IMR-90 (cell line): ENCODE data around the gene EIF4G3.

Source experiments
- BHLHE40 ChIP-seq: fragments of 150-350 bp; IDR thresholded peaks from 2 replicates; pipeline ENCODE4 v1.6.1; 2016; ENCODE audit warnings: mild to moderate bottlenecking, low read depth, low read length
- CEBPB ChIP-seq: IDR thresholded peaks from 2 replicates; pipeline ENCODE4 v1.6.1; 2012; ENCODE audit warnings: low read depth, low read length, improper control_type of control experiment
- CHD1 ChIP-seq: IDR thresholded peaks from 2 replicates; pipeline ENCODE4 v1.6.1; 2012; ENCODE audit warnings: low read depth, low read length, improper control_type of control experiment
- MAFK ChIP-seq: IDR thresholded peaks from 2 replicates; pipeline ENCODE4 v1.6.1; 2012; ENCODE audit warnings: low read depth, low read length, improper control_type of control experiment
- MAZ ChIP-seq: IDR thresholded peaks from 2 replicates; pipeline ENCODE4 v1.6.1; 2012; ENCODE audit warnings: low read depth, mild to moderate bottlenecking, low read length, improper control_type of control experiment, moderate library complexity, borderline replicate concordance
- MXI1 ChIP-seq: IDR thresholded peaks from 2 replicates; pipeline ENCODE4 v1.6.1; 2012; ENCODE audit warnings: low read depth, mild to moderate bottlenecking, low read length, moderate library complexity, borderline replicate concordance
- POLR2A ChIP-seq: IDR thresholded peaks from 2 replicates; pipeline ENCODE4 v1.6.1; 2012; ENCODE audit warnings: mild to moderate bottlenecking, low read depth, low read length
- RAD21 ChIP-seq: IDR thresholded peaks from 2 replicates; pipeline ENCODE4 v1.6.1; 2012; ENCODE audit warnings: low read length, improper control_type of control experiment
- RCOR1 ChIP-seq: IDR thresholded peaks from 2 replicates; pipeline ENCODE4 v1.6.1; 2012; ENCODE audit warnings: mild to moderate bottlenecking, low read length, improper control_type of control experiment; ENCODE audit not compliant: insufficient replicate concordance
- RFX5 ChIP-seq: IDR thresholded peaks from 2 replicates; pipeline ENCODE4 v1.8.0; 2012; ENCODE audit warnings: low read depth, mild to moderate bottlenecking, low read length, moderate library complexity
- SMC3 ChIP-seq: fragments of 150-350 bp; IDR thresholded peaks from 2 replicates; pipeline ENCODE4 v1.6.1; 2016; ENCODE audit warnings: low read depth, mild to moderate bottlenecking, antibody characterized with exemption, low read length, moderate library complexity
- TF ChIP-seq, protein P1 (sequence below): conservative IDR thresholded peaks from 2 replicates; pipeline ENCODE4 v1.5.1; 2012; ENCODE audit warnings: mild to moderate bottlenecking, low read depth, low read length, improper control_type of control experiment

DNA sequence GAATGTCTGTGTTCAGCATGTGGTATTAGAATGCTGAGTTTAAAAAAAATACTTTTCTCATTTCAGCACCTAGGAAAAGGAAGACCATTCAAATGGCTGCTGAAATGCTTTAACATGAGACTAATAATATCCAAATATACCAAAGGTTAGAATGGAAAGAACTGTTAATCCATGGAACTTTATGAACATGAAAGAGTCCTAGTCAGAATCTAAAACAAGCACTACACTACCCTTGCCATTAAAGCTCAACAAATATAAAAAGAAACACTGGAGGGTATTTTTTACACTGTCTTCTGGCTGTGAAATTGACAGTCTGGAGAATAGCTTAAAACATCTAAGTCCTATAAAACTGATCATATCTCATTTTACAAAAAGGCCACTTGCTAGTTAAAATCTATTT, 276.6 kb downstream of the EIF4G3 start:
- TF ChIP-seq, protein P1, sequence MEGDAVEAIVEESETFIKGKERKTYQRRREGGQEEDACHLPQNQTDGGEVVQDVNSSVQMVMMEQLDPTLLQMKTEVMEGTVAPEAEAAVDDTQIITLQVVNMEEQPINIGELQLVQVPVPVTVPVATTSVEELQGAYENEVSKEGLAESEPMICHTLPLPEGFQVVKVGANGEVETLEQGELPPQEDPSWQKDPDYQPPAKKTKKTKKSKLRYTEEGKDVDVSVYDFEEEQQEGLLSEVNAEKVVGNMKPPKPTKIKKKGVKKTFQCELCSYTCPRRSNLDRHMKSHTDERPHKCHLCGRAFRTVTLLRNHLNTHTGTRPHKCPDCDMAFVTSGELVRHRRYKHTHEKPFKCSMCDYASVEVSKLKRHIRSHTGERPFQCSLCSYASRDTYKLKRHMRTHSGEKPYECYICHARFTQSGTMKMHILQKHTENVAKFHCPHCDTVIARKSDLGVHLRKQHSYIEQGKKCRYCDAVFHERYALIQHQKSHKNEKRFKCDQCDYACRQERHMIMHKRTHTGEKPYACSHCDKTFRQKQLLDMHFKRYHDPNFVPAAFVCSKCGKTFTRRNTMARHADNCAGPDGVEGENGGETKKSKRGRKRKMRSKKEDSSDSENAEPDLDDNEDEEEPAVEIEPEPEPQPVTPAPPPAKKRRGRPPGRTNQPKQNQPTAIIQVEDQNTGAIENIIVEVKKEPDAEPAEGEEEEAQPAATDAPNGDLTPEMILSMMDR = no peak
- TF ChIP-seq SMC3 = no peak
- TF ChIP-seq RAD21 = no peak
- TF ChIP-seq POLR2A = no peak
- TF ChIP-seq CEBPB = no peak
- no peak for TF ChIP-seq RCOR1
- no peak for TF ChIP-seq MXI1
- TF ChIP-seq MAZ = no peak
- no peak for TF ChIP-seq RFX5
- TF ChIP-seq BHLHE40 = no peak
- TF ChIP-seq MAFK = no peak
- TF ChIP-seq CHD1 = no peak
